K562 (cell line): ENCODE results near the gene SERGEF. TPM values are rescaled to one million over a fixed set of nuclear protein-coding genes. Genes with fewer than 3 reads are reported as not detected.

ENCODE experiments used
- ARID3A ChIP-seq: IDR thresholded peaks from 2 replicates; pipeline ENCODE4 v1.6.1; 2012; ENCODE audit warnings: low read depth, low read length, improper control_type of control experiment, borderline replicate concordance
- ATF7 ChIP-seq: fragments of 450-650 bp; IDR thresholded peaks from 2 replicates; pipeline ENCODE4 v1.7.1; 2014; ENCODE audit warnings: mild to moderate bottlenecking, moderate library complexity
- ETV5 ChIP-seq: sonication (generic); formaldehyde crosslinking; IDR thresholded peaks from 2 replicates; pipeline ENCODE4 v1.4.0; 2020; ENCODE audit warnings: low read depth, mild to moderate bottlenecking, missing genetic modification reagents
- HNRNPL ChIP-seq: fragments of 200-400 bp; formaldehyde crosslinking; IDR thresholded peaks from 2 replicates; pipeline ENCODE4 v1.6.1; 2017; ENCODE audit warnings: low read depth, mild to moderate bottlenecking, low read length
- LCOR ChIP-seq: sonication (generic); formaldehyde crosslinking; IDR thresholded peaks from 2 replicates; pipeline ENCODE4 v1.8.0; 2022; ENCODE audit warnings: mild to moderate bottlenecking, missing genetic modification reagents
- NCOA4 ChIP-seq: fragments of 450-650 bp; IDR thresholded peaks from 2 replicates; pipeline ENCODE4 v1.6.1; 2018; ENCODE audit warnings: mild to moderate bottlenecking; ENCODE audit not compliant: partially characterized antibody
- POLR2B ChIP-seq: fragments of 450-650 bp; IDR thresholded peaks from 2 replicates; pipeline ENCODE4 v1.6.1; 2018; ENCODE audit warnings: low read depth; ENCODE audit not compliant: partially characterized antibody
- polyA plus RNA-seq, 8 experiments: library from polyadenylated mRNA; depleted of rRNA in 4 of 8; stranded (reverse) in 5 of 8; unstranded in 3 of 8; fragments of >200 nt; fragmentation: Nextera tagmentation in 2 of 8; fragmentation: Illumina TruSeq in 1 of 8; extraction: Ambion mirVana in 2 of 8; extraction: Trizol in 1 of 8; gene quantifications; 2 replicates each; pipeline versions ENCODE4 v1.2.1 to v1.2.3, GENCODE V29; 2011 to 2014; ENCODE audit warnings: inconsistent platforms in 1 of 8, missing spikeins in 1 of 8
- total RNA-seq, 7 experiments: library from RNA; depleted of rRNA in 6 of 7; stranded (reverse); fragments of >200 nt in 6 of 7; fragmentation: Illumina TruSeq in 2 of 7; extraction: Trizol in 2 of 7; gene quantifications; 2 replicates each; pipeline versions ENCODE4 v1.2.1 to v1.2.3, GENCODE V29; 2011 to 2021; ENCODE audit warnings: low replicate concordance in 1 of 7
- TF ChIP-seq, protein P1 (sequence below): IDR thresholded peaks from 3 replicates; pipeline ENCODE4 v1.6.1; 2011; ENCODE audit warnings: borderline replicate concordance, mild to moderate bottlenecking; ENCODE audit not compliant: insufficient read length, insufficient read depth
- TF ChIP-seq, protein P2 (sequence below): fragments of 450-650 bp; IDR thresholded peaks from 2 replicates; pipeline ENCODE4 v1.6.1; 2017; ENCODE audit warnings: mild to moderate bottlenecking, moderate library complexity

SERGEF gene
- total and polyA plus RNA-seq, 9 of the 15 experiments (the other 6 are each of a cell fraction or from before 2014, with no cell fraction given) = 10.2 to 28.0 (median 19.9) TPM

DNA sequence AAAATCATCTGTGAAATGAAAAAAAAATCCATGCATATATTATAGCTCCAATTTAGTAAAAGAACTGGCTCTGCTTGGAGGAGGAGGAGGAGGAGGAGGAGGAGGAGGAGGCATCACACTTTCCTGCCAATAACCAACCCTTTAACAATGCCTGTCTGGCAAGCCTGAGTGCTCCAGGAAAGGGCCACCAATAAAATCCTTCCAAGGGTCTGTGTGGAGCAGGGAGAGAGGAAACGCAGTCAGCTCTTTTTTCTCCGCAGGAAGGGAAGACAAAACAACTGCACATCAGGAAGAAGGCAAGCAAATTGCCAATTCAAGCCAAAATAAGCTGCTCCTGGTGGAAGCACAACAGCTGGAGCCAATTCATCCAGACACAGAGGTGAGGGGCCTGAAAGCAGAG is 139.3 kb downstream of the SERGEF start (continued):
- TF ChIP-seq POLR2B (no peak), ARID3A (no peak), HNRNPL (no peak), ETV5 (CRISPR knock-in tag) (no peak), ATF7 (no peak), NCOA4 (no peak), LCOR (no peak)
- TF ChIP-seq, protein P1, sequence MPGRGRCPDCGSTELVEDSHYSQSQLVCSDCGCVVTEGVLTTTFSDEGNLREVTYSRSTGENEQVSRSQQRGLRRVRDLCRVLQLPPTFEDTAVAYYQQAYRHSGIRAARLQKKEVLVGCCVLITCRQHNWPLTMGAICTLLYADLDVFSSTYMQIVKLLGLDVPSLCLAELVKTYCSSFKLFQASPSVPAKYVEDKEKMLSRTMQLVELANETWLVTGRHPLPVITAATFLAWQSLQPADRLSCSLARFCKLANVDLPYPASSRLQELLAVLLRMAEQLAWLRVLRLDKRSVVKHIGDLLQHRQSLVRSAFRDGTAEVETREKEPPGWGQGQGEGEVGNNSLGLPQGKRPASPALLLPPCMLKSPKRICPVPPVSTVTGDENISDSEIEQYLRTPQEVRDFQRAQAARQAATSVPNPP = no peak
- TF ChIP-seq, protein P2, sequence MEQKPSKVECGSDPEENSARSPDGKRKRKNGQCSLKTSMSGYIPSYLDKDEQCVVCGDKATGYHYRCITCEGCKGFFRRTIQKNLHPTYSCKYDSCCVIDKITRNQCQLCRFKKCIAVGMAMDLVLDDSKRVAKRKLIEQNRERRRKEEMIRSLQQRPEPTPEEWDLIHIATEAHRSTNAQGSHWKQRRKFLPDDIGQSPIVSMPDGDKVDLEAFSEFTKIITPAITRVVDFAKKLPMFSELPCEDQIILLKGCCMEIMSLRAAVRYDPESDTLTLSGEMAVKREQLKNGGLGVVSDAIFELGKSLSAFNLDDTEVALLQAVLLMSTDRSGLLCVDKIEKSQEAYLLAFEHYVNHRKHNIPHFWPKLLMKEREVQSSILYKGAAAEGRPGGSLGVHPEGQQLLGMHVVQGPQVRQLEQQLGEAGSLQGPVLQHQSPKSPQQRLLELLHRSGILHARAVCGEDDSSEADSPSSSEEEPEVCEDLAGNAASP = no peak
